Islet precursor cell (in vitro differentiated cells): ENCODE results near the gene BCAR3.
"Not testable (repeated sequence)": the region's sequence is repeated elsewhere in the genome, so short reads cannot be mapped to it uniquely, and the experiment has no call there.

Source experiments
- DNase-seq: peaks from one replicate; pipeline ENCODE4 v3.0.0-alpha.2; 2018

The BCAR3 gene

GRCh38 chr1:93667642-93668041, 14.0 kb downstream of the BCAR3 start:
- peak; percentile 90 for DNase-seq

GRCh38 chr1:93666613-93667384, 14.8 kb downstream of the BCAR3 start:
- DNase-seq: peak; percentile 78

DNA sequence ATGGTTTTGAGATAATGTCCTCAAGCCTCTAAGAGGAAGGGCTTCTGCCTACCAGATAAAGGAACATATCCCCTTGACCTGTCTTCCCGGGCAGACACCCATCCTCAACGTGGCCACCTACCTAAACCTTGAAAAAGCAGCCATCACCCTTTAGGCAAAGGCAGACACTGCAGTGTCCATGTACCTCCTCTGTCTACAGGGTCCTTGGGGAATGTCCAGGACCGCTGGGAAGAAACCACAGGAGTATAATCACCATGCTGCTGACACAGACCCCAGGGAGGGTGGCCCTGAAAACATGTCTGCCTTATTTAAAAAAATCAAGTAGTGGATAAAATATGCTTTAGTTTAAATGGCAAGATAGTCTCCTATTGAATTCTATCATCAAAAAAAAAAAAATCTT, 16.6 kb downstream of the BCAR3 start:
- no peak for DNase-seq

- no peak for DNase-seq
These were observed 18.4 kb downstream of the BCAR3 start for GRCh38 chr1:93663208-93663614.

GRCh38 chr1:93662481-93663207, 19.0 kb downstream of the BCAR3 start:
- DNase-seq: no peak

- DNase-seq: no peak
These were observed 19.7 kb downstream of the BCAR3 start for GRCh38 chr1:93661829-93662474.

- not testable (repeated sequence) for DNase-seq
These were observed 20.3 kb downstream of the BCAR3 start for GRCh38 chr1:93661341-93661740.

GRCh38 chr1:93659822-93660503, 21.7 kb downstream of the BCAR3 start:
- DNase-seq: no peak

DNA sequence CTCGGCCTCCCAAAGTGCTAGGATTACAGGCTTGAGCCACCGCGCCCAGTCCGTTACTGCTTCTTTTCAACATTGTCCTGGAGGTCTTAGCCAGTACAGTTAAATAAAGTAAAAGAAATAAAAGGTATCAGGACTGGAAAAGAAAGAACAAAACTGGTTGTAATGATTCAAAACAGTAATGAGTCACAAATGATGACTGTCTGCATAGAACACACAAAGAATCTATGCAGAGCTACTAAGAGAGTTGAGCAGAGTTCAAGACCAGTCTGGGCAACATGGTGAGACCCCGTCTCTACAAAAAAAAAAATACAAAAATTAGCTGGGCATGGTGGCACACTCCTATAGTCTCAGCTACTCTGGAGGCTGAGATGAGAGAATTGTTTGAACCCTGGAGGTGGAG, 23.4 kb downstream of the BCAR3 start:
- DNase-seq: no peak

- no peak for DNase-seq
These were observed 25.1 kb downstream of the BCAR3 start for GRCh38 chr1:93656491-93656890.

- DNase-seq: no peak
These were observed 28.0 kb downstream of the BCAR3 start for GRCh38 chr1:93653656-93654055.

GRCh38 chr1:93652323-93652949, 29.2 kb downstream of the BCAR3 start:
- no peak for DNase-seq

GRCh38 chr1:93651695-93652094, 29.9 kb downstream of the BCAR3 start:
- DNase-seq: no peak

- not testable (repeated sequence) for DNase-seq
These were observed 31.5 kb downstream of the BCAR3 start for GRCh38 chr1:93650159-93650558.

DNA sequence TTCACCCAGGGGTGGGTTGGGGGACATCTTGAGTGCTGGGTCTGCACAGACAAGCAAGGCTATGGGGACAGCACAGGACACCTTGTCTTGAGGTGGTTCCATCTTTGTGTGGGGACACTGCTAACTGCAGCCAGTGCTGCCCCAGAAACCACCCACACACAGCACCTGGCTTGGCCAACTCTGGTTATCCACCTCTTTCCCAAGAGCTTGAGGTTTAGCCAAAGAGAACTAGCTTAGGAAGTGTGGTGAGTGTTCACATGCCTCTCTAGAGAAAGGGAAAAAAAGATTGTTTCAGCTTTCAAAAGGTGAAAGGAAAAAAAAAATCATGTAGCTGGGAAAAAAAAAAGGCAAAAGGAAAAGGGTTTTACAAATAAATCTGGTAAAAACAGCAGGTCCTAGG, 32.4 kb downstream of the BCAR3 start:
- DNase-seq: no peak

GRCh38 chr1:93648656-93649055, 33.0 kb downstream of the BCAR3 start:
- DNase-seq: no peak

DNA sequence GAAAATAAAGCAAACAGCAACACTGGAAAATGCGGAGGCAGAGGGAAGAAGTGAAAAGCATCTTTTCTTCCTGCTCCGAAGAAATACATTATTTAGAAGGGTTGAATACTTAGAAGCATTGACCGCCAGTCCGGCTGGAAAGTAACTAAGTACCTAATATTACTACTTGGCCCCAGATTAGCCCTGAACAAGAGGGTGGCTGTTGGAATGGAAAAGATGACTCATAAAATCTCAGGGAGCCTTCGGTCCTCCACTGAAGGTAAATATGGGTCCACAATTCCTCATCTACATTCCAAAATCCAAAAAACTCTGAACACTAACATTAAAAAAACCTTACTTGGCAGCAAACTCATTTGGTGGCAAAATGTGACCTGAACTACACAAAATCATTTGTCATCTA, 40.1 kb downstream of the BCAR3 start:
- no peak for DNase-seq

GRCh38 chr1:93640656-93641440, 40.8 kb downstream of the BCAR3 start:
- DNase-seq: no peak

GRCh38 chr1:93638981-93639380, 42.7 kb downstream of the BCAR3 start:
- peak; percentile 84 for DNase-seq

DNA sequence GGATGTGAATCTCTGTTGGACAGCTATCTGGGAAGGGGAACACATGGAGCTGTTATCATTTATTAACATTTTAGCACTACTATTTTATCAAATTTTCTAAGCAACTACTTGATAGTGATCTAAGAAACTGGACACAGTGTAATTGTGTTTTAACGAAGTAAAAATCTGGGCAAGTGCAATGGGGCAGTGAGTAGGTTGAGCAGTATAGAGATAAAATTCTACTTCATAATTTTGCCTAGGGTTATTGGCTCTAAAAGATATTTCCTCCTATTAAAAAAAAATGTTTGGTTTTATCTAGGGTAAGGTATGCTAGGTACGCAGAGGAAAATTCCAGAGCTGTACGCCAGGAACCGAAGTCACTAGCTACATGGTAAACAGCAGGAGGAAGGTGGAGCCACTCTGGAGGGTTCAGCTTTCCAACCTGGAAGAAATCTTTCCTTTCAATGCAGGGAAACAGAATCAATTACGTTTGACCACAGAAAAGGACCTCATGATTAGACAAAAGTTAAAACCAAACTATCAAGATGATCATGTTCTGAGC, 43.3 kb downstream of the BCAR3 start:
- no peak for DNase-seq

DNA sequence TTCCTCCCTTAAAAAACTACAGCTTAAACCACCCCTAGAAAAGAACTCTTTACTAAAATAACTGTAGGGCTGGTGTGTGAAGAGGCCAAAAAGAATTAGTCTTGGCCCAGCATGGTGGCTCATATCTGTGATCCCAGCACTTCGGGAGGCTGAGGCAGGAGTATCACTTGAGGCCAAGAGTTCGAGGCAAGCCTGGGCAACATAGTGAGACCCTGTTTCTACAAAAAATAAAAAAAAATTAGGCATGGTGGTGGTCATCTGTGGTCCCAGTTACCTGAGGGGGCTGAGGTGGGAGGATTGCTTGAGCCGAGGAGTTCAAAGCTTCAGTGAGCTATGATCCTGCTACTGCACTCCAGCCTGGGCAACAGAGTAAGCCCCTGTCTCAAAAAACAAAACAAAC, 44.9 kb downstream of the BCAR3 start:
- DNase-seq: no peak
